Measurements from ENCODE around the gene SRPRA.

- no peak for TF ChIP-seq EZH2 (IDR thresholded peaks at IDR 0.05; ENCODE audit: borderline replicate concordance, insufficient read depth, low read depth, low read length, poor library complexity, severe bottlenecking)
- no peak for TF ChIP-seq CTCF (IDR thresholded peaks at IDR 0.05)
Observed at GRCh38 chr11:126219547-126219946, 49.1 kb downstream of the SRPRA start.

All from B cell (primary cell).